Activated T-helper 1 cell treated with anti-CD3 and anti-CD28 coated beads, Interleukin-12 subunit alpha, Interleukin-12 subunit beta, Interleukin-2, Interleukin-4 antibody, amounts not matched to agents 30 ng/mL and 10 ng/mL and 1 ng/mL, durations not matched to agents 14 hours and 24 hours and 36 hours (primary cell): ENCODE results near the gene ANXA3. TPM values are rescaled to one million over a fixed set of nuclear protein-coding genes. Genes with fewer than 3 reads are reported as not detected.

Source experiments
- DNase-seq: peaks from one replicate; pipeline ENCODE4 v3.0.0; 2021; ENCODE audit warnings: low spot score
- H3K27ac Mint-ChIP-seq: one replicate; pipeline ENCODE4 v1.8.0; 2021; ENCODE audit warnings: mild to moderate bottlenecking, mixed read lengths
- H3K27me3 Mint-ChIP-seq: one replicate; pipeline ENCODE4 v1.8.0; 2022; ENCODE audit warnings: mild to moderate bottlenecking, moderate library complexity, mixed read lengths; ENCODE audit not compliant: insufficient read depth
- H3K36me3 Mint-ChIP-seq: one replicate; pipeline ENCODE4 v1.8.0; 2021; ENCODE audit warnings: low read depth, mixed read lengths
- H3K4me1 Mint-ChIP-seq: one replicate; pipeline ENCODE4 v1.8.0; 2021; ENCODE audit warnings: low read depth, mixed read lengths
- H3K4me3 Mint-ChIP-seq: one replicate; pipeline ENCODE4 v1.8.0; 2021; ENCODE audit warnings: mild to moderate bottlenecking, moderate library complexity, mixed read lengths
- H3K9me3 Mint-ChIP-seq: one replicate; pipeline ENCODE4 v1.8.0; 2021; ENCODE audit warnings: mixed read lengths
- intact Hi-C: fragments of 100-400 bp; cut with micrococcal nuclease; formaldehyde crosslinking; loops from one replicate; pipeline ENCODE4 v1.15.1; 2024
- total RNA-seq: library from RNA; stranded (reverse); gene quantifications from 2 replicates; pipeline ENCODE4 v1.2.3, GENCODE V29; 2022

Gene ANXA3
- total RNA-seq, 1 donor from 2014 or later: 9.2 TPM

- Mint-ChIP-seq H3K4me1 (peaks cover 27% of the 10 kb centered on the region), H3K9me3 (no peaks in the 10 kb centered on the region), H3K27ac (no peak overlapping the region), H3K4me3 (no peak overlapping the region), H3K36me3 (peaks cover 1% of the 10 kb centered on the region), H3K27me3 (no peaks in the 10 kb centered on the region)
- no peak for DNase-seq
- intact Hi-C loops: no loop called here
These were observed 98.8 kb downstream of the ANXA3 start for GRCh38 chr4:78650106-78651024.

- no peak for DNase-seq
- Mint-ChIP-seq H3K27me3 (no peaks in the 10 kb centered on the region), H3K9me3 (no peaks in the 10 kb centered on the region), H3K4me1 (peaks cover 26% of the 10 kb centered on the region), H3K36me3 (peaks cover 1% of the 10 kb centered on the region), H3K27ac (no peak overlapping the region), H3K4me3 (no peak overlapping the region)
- intact Hi-C loops: no loop called here
These were observed 99.8 kb downstream of the ANXA3 start for GRCh38 chr4:78651250-78651860.

- no peaks in the 10 kb centered on the region for H3K27me3 Mint-ChIP-seq
- intact Hi-C loops: no loop called here
- H3K9me3 Mint-ChIP-seq: no peaks in the 10 kb centered on the region
These were observed 100.8 kb downstream of the ANXA3 start for GRCh38 chr4:78652282-78652876.

GRCh38 chr4:78653655-78654054 is 102.1 kb downstream of the ANXA3 start:
- Mint-ChIP-seq H3K4me3 (no peak overlapping the region), H3K27me3 (no peaks in the 10 kb centered on the region), H3K36me3 (peaks cover 1% of the 10 kb centered on the region), H3K9me3 (no peaks in the 10 kb centered on the region), H3K4me1 (peaks cover 38% of the 10 kb centered on the region), H3K27ac (no peak overlapping the region)
- no peak for DNase-seq
- intact Hi-C loops: no loop called here

More at GRCh38 chr4:78652282-78652876, 100.8 kb downstream of the ANXA3 start:
- Mint-ChIP-seq H3K27ac (no peak overlapping the region), H3K36me3 (peaks cover 1% of the 10 kb centered on the region), H3K4me1 (peaks cover 35% of the 10 kb centered on the region), H3K4me3 (no peak overlapping the region)
- DNase-seq: no peak

GRCh38 chr4:78654807-78655206 is 103.2 kb downstream of the ANXA3 start:
- intact Hi-C loops: loop anchor here (5.0 kb wide), 6 partner anchors 343 to 1628 kb away; partner anchors contain the start of genes ANTXR2 and MRPL1
- no peak for DNase-seq
- H3K36me3 Mint-ChIP-seq: peaks cover 1% of the 10 kb centered on the region
- H3K27me3 Mint-ChIP-seq: no peaks in the 10 kb centered on the region
- no peak overlapping the region for H3K4me3 Mint-ChIP-seq
- no peak overlapping the region for H3K27ac Mint-ChIP-seq
- H3K9me3 Mint-ChIP-seq: no peaks in the 10 kb centered on the region
- H3K4me1 Mint-ChIP-seq: peaks cover 49% of the 10 kb centered on the region

GRCh38 chr4:78656968-78657445 is 105.4 kb downstream of the ANXA3 start:
- peaks cover 1% of the 10 kb centered on the region for H3K36me3 Mint-ChIP-seq
- H3K9me3 Mint-ChIP-seq: no peaks in the 10 kb centered on the region
- peak overlapping the region; percentile 48 for H3K27ac Mint-ChIP-seq
- H3K27me3 Mint-ChIP-seq: no peaks in the 10 kb centered on the region
- peak overlapping the region; percentile 51 for H3K4me3 Mint-ChIP-seq
- H3K4me1 Mint-ChIP-seq: peaks cover 61% of the 10 kb centered on the region
- intact Hi-C loops: loop anchor here (1.0 to 5.0 kb wide), 14 partner anchors 18 to 1630 kb away; partner anchors contain the start of genes ANTXR2 and MRPL1
- DNase-seq: peak; percentile 24

- intact Hi-C loops: loop anchor here (2.0 to 5.0 kb wide), 8 partner anchors 347 to 1632 kb away; partner anchors contain the start of genes ANTXR2 and MRPL1
- Mint-ChIP-seq H3K9me3 (peaks cover 3% of the 10 kb centered on the region), H3K36me3 (peaks cover 7% of the 10 kb centered on the region), H3K27me3 (no peaks in the 10 kb centered on the region), H3K27ac (no peak overlapping the region), H3K4me1 (peaks cover 77% of the 10 kb centered on the region), H3K4me3 (peak overlapping the region; percentile 9)
- DNase-seq: no peak
These were observed 107.7 kb downstream of the ANXA3 start for GRCh38 chr4:78659264-78659663.

- Mint-ChIP-seq H3K4me1 (peaks cover 78% of the 10 kb centered on the region), H3K36me3 (peaks cover 8% of the 10 kb centered on the region), H3K27ac (no peak overlapping the region), H3K9me3 (peaks cover 3% of the 10 kb centered on the region), H3K4me3 (no peak overlapping the region), H3K27me3 (no peaks in the 10 kb centered on the region)
- DNase-seq: no peak
- intact Hi-C loops: loop anchor here (2.0 to 5.0 kb wide), 8 partner anchors 347 to 1632 kb away; partner anchors contain the start of genes ANTXR2 and MRPL1
These were observed 108.1 kb downstream of the ANXA3 start for GRCh38 chr4:78659665-78660064.

Other genes with a start within 250 kb of the ANXA3 start
- 21.9 and 23.5 TPM in 2 replicates for gene BMP2K, start 224.6 kb downstream of the ANXA3 start, total RNA-seq